IMR-90 (cell line): Measurements from ENCODE around the gene IL20. TPM values are rescaled to one million over a fixed set of nuclear protein-coding genes. Genes with fewer than 3 reads are reported as not detected.

Experiments
- ATAC-seq: fragments of 200-7000 bp; cut with Tn5 transposase; 2 replicates; pipeline ENCODE4 v1.9.1; 2020; ENCODE audit warnings: low read depth, mild to moderate bottlenecking, moderate library complexity
- BruUV-seq: library from RNA; stranded (reverse); fragments of 400-500 nt; replicated peaks from 2 replicates; lab custom pipeline; 2021; lab: Mats Ljungman, UMichigan
- CTCF ChIA-PET: fragments of 300-600 bp; formaldehyde crosslinking; extraction: SDS; loops from one replicate; lab custom pipeline; 2021; ENCODE audit warnings: antibody characterized with exemption; lab: Yijun Ruan, JAX
- POLR2A ChIA-PET: fragments of 300-600 bp; sonication (Branson Sonifier 250); formaldehyde crosslinking; loops from one replicate; lab custom pipeline; 2022; ENCODE audit warnings: antibody characterized with exemption; ENCODE audit not compliant: unreplicated experiment; lab: Charles Lee
- DNase-seq: peaks from one replicate; pipeline ENCODE4 v3.0.0; 2013
- H2AFZ ChIP-seq: replicated peaks from 2 replicates; pipeline ENCODE3; 2013; ENCODE audit warnings: low read length, mild to moderate bottlenecking; ENCODE audit not compliant: poor library complexity
- H2AK5ac ChIP-seq: 2 replicates; pipeline ENCODE4 v1.6.1; 2013; ENCODE audit warnings: low read depth, low read length, inconsistent platforms
- H2AK9ac ChIP-seq: replicated peaks from 2 replicates; pipeline ENCODE3; 2013; ENCODE audit warnings: mild to moderate bottlenecking, low read depth, low read length, moderate library complexity; ENCODE audit not compliant: poor library complexity
- H2BK120ac ChIP-seq: 2 replicates; pipeline ENCODE4 v1.6.1; 2013; ENCODE audit warnings: low read depth, low read length, inconsistent platforms
- H2BK15ac ChIP-seq: 3 replicates; pipeline ENCODE4 v1.6.1; 2013; ENCODE audit warnings: low read depth, low read length, inconsistent platforms
- H2BK20ac ChIP-seq: 2 replicates; pipeline ENCODE4 v1.6.1; 2013; ENCODE audit warnings: low read depth, mild to moderate bottlenecking, inconsistent platforms, low read length, moderate library complexity
- H2BK5ac ChIP-seq: 2 replicates; pipeline ENCODE4 v1.6.1; 2013; ENCODE audit warnings: mild to moderate bottlenecking, low read depth, low read length, inconsistent platforms; ENCODE audit not compliant: poor library complexity, severe bottlenecking
- H3K14ac ChIP-seq: replicated peaks from 2 replicates; pipeline ENCODE4 v1.6.1; 2013; ENCODE audit warnings: low read depth, low read length, inconsistent platforms
- H3K18ac ChIP-seq: 2 replicates; pipeline ENCODE4 v1.6.1; 2013; ENCODE audit warnings: low read depth, low read length, control low read depth
- H3K23ac ChIP-seq: 2 replicates; pipeline ENCODE4 v1.6.1; 2013; ENCODE audit warnings: low read depth, low read length, inconsistent platforms
- H3K27ac ChIP-seq: 2 replicates; pipeline ENCODE4 v1.5.1; 2013; ENCODE audit warnings: mild to moderate bottlenecking, control low read depth, low read length; ENCODE audit not compliant: insufficient read depth
- H3K27me3 ChIP-seq: 2 replicates; pipeline ENCODE4 v1.6.1; 2013; ENCODE audit warnings: low read length; ENCODE audit not compliant: control insufficient read depth, insufficient read depth
- H3K36me3 ChIP-seq: 2 replicates; pipeline ENCODE4 v1.6.1; 2013; ENCODE audit warnings: low read length, mixed read lengths; ENCODE audit not compliant: control insufficient read depth, insufficient read depth
- H3K4ac ChIP-seq: 2 replicates; pipeline ENCODE4 v1.6.1; 2013; ENCODE audit warnings: low read depth, low read length, inconsistent platforms
- H3K4me1 ChIP-seq: 2 replicates; pipeline ENCODE4 v1.6.1; 2013; ENCODE audit warnings: low read length, mixed read lengths; ENCODE audit not compliant: control insufficient read depth, insufficient read depth
- H3K4me2 ChIP-seq: 2 replicates; pipeline ENCODE4 v1.6.1; 2013; ENCODE audit warnings: low read depth, mild to moderate bottlenecking, control low read depth, low read length, moderate library complexity
- H3K4me3 ChIP-seq: 2 replicates; pipeline ENCODE4 v1.5.1; 2013; ENCODE audit warnings: low read depth, mild to moderate bottlenecking, control low read depth, low read length, moderate library complexity; ENCODE audit not compliant: insufficient read depth
- H3K56ac ChIP-seq: 2 replicates; pipeline ENCODE4 v1.6.1; 2013; ENCODE audit warnings: low read length, inconsistent platforms; ENCODE audit not compliant: insufficient read depth; ENCODE audit errors: extremely low read depth
- H3K79me1 ChIP-seq, 2 experiments: 2 replicates each; pipeline ENCODE4 v1.6.1; 2013; ENCODE audit warnings: low read length in 2 of 2, inconsistent platforms in 1 of 2, low read depth in 1 of 2
- H3K9ac ChIP-seq: 2 replicates; pipeline ENCODE4 v1.6.1; 2013; ENCODE audit warnings: low read depth, low read length, control low read depth
- H3K9me1 ChIP-seq: 2 replicates; pipeline ENCODE4 v1.6.1; 2013; ENCODE audit warnings: low read length, inconsistent platforms; ENCODE audit not compliant: insufficient read depth
- H3K9me3 ChIP-seq: 2 replicates; pipeline ENCODE4 v1.6.1; 2013; ENCODE audit warnings: low read length; ENCODE audit not compliant: control insufficient read depth, insufficient read depth
- H4K20me1 ChIP-seq: 2 replicates; pipeline ENCODE4 v1.6.1; 2013; ENCODE audit warnings: low read length, inconsistent platforms; ENCODE audit not compliant: insufficient read depth
- H4K5ac ChIP-seq: 2 replicates; pipeline ENCODE4 v1.6.1; 2013; ENCODE audit warnings: mild to moderate bottlenecking, low read depth, low read length, control low read depth
- H4K8ac ChIP-seq, 2 experiments: 2 replicates each; pipeline ENCODE4 v1.6.1; 2013; ENCODE audit warnings: low read depth in 2 of 2, low read length in 2 of 2, control low read depth in 1 of 2, inconsistent platforms in 1 of 2
- H4K91ac ChIP-seq: 2 replicates; pipeline ENCODE4 v1.6.1; 2013; ENCODE audit warnings: low read depth, low read length, inconsistent platforms; ENCODE audit not compliant: insufficient read depth
- MAFK ChIP-seq: IDR thresholded peaks from 2 replicates; pipeline ENCODE4 v1.6.1; 2012; ENCODE audit warnings: low read depth, low read length, improper control_type of control experiment
- MXI1 ChIP-seq: IDR thresholded peaks from 2 replicates; pipeline ENCODE4 v1.6.1; 2012; ENCODE audit warnings: low read depth, mild to moderate bottlenecking, low read length, moderate library complexity, borderline replicate concordance
- WGBS, 2 experiments: methylation state at CpG; one replicate each; pipeline versions ENCODE4 v1.1.5 to v1.1.7; 2013; ENCODE audit warnings: missing lambda C conversion rate in 2 of 2; ENCODE audit not compliant: insufficient read length in 1 of 2; ENCODE audit errors: extremely low coverage in 2 of 2; 5-methylcytosine and 5-hydroxymethylcytosine counted together
- dilution Hi-C: fragments of 300-500 bp; cut with HindIII; formaldehyde crosslinking; loops from one replicate; pipeline ENCODE4 v1.14.3; 2018; ENCODE audit warnings: low sequenced_read_pairs; ENCODE audit not compliant: unreplicated experiment
- in situ Hi-C: fragments of 300-500 bp; cut with MboI; formaldehyde crosslinking; loops from 3 replicates; pipeline ENCODE4 v1.14.3; 2019; ENCODE audit warnings: low sequenced_read_pairs, inconsistent platforms, mixed read lengths
- intact Hi-C: fragments of 100-400 bp; cut with micrococcal nuclease; formaldehyde crosslinking; loops from 2 replicates; pipeline ENCODE4 v1.10.0; 2022
- polyA plus RNA-seq, 3 experiments: library from polyadenylated mRNA; depleted of rRNA; stranded (reverse); fragments of >200 nt; gene quantifications; 2 replicates each; pipeline ENCODE4 v1.2.3, GENCODE V29; 2012; ENCODE audit warnings: low replicate concordance in 1 of 3
- total RNA-seq: library from RNA; depleted of rRNA; stranded (reverse); fragments of >200 nt; gene quantifications from 2 replicates; pipeline ENCODE4 v1.2.3, GENCODE V29; 2012
- TF ChIP-seq, protein P1 (sequence below): fragments of 150-350 bp; IDR thresholded peaks from 2 replicates; pipeline ENCODE4 v1.6.1; 2016; ENCODE audit warnings: low read depth, mild to moderate bottlenecking, low read length, moderate library complexity, borderline replicate concordance
- TF ChIP-seq, protein P2 (sequence below): fragments of 150-350 bp; IDR thresholded peaks from 2 replicates; pipeline ENCODE4 v1.6.1; 2017; ENCODE audit warnings: mild to moderate bottlenecking, antibody characterized with exemption, low read length, low read depth

Gene IL20
- total and polyA plus RNA-seq, 2 of the 4 experiments (the other 2 are of a cell fraction): not detected

DNA sequence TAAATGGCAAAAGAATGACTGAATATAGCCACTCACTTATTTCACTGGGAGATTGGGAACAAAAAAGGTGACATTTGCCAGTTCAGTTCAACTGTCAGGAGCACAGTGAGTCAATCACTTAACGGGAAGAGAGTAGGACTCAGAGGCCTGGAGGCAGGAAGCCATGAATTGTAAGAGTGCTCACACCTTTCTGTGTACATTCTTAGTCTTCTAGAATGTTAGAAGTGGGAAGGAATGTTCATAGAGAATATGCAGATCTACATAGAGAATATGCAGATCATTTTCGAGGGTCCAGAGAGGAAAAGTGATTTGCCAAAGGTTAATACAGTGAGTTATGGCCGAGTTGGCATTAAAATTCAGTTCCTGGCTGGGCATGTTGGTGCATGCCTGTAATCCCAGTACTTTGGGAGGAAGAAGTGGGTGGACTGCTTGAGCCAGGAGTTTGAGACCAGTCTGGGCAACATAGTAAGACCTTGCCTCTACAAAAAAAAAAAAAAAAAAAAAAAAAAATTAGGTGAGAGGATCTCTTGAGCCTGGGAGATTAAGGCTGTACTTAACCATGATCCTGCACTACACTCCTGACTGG lies 8.3 kb downstream of the IL20 start (continued):
- TF ChIP-seq MXI1: no peak

DNA sequence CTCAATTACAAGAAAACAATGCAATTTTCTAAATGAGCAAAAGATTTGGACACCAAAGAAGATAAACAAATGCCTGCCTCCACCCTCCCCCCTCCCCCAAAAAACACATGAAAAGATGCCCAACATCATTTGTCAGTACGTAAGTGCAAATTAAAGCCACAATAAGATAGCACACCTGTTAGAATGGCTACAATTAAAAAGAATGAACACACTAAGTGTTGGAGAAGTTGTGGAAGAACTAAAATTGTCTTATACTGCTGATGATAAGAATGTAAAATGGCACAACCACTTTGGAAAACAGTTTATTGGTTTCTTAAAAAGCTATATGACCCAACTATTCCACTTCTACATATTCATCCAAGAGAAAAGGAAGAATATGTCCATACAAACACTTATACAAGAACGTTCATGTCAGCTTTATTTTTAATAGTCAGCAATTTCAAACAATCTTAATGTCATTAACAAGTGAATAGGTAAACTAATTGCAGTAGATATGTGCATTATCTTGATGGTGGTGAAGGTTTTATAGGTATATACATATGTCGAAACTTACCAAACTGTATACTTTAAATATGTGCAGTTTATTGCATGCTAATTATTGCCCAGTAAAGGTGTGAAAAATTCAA lies 10.4 kb downstream of the IL20 start:
- H4K91ac ChIP-seq: no peak overlapping the region
- BruUV-seq: no TSS peak
- no peak overlapping the region for H3K18ac ChIP-seq
- no peak overlapping the region for H2AK5ac ChIP-seq
- H3K4me1 ChIP-seq: no peaks in the 10 kb centered on the region
- WGBS, 2 experiments: no CpG with 5 or more reads among the region's 3 CpGs
- no peaks in the 10 kb centered on the region for H3K9me1 ChIP-seq
- H3K36me3 ChIP-seq: no peaks in the 10 kb centered on the region
- H3K14ac ChIP-seq: no peak overlapping the region
- no peak overlapping the region for H4K8ac ChIP-seq
- no peak overlapping the region for H3K23ac ChIP-seq
- no peak overlapping the region for H3K56ac ChIP-seq
- H3K4me2 ChIP-seq: no peak overlapping the region
- H3K4ac ChIP-seq: no peak overlapping the region
- H2BK20ac ChIP-seq: no peak overlapping the region
- dilution Hi-C loops: no loop called here
- intact Hi-C loops: no loop called here
- no peak overlapping the region for H2AFZ ChIP-seq
- no peak overlapping the region for H3K27ac ChIP-seq
- H4K20me1 ChIP-seq: no peaks in the 10 kb centered on the region
- in situ Hi-C loops: no loop called here
- peak; percentile 88 for TF ChIP-seq MAFK
- TF ChIP-seq, protein P1, sequence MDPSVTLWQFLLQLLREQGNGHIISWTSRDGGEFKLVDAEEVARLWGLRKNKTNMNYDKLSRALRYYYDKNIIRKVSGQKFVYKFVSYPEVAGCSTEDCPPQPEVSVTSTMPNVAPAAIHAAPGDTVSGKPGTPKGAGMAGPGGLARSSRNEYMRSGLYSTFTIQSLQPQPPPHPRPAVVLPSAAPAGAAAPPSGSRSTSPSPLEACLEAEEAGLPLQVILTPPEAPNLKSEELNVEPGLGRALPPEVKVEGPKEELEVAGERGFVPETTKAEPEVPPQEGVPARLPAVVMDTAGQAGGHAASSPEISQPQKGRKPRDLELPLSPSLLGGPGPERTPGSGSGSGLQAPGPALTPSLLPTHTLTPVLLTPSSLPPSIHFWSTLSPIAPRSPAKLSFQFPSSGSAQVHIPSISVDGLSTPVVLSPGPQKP: no peak
- TF ChIP-seq, protein P2, sequence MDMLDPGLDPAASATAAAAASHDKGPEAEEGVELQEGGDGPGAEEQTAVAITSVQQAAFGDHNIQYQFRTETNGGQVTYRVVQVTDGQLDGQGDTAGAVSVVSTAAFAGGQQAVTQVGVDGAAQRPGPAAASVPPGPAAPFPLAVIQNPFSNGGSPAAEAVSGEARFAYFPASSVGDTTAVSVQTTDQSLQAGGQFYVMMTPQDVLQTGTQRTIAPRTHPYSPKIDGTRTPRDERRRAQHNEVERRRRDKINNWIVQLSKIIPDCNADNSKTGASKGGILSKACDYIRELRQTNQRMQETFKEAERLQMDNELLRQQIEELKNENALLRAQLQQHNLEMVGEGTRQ: no peak
- H3K4me3 ChIP-seq: no peak overlapping the region
- ChIA-PET POLR2A (interaction anchor here (0.6 kb wide), 1 partner anchor 85 kb away, joined by 3 read pairs; no protein-coding TSS in a partner anchor), CTCF (interaction anchor here (1.2 kb wide), 1 partner anchor 10 kb away, joined by 5 read pairs; the partner anchor contains the start of gene IL20)
- DNase-seq: no peak
- H3K79me1 ChIP-seq: no peaks in the 10 kb centered on the region
- no peak overlapping the region for H3K9ac ChIP-seq
- H2BK15ac ChIP-seq: no peak overlapping the region
- H3K27me3 ChIP-seq: no peaks in the 10 kb centered on the region
- H2BK5ac ChIP-seq: no peak overlapping the region
- H2AK9ac ChIP-seq: no peak overlapping the region
- no peak for ATAC-seq
- peaks cover 8% of the 10 kb centered on the region for H3K9me3 ChIP-seq
- H4K5ac ChIP-seq: no peak overlapping the region
- no peak overlapping the region for H2BK120ac ChIP-seq
